HG02588 (cell line): ENCODE measurements around the gene SNRPD2.

Source experiments
- ATAC-seq: cut with Tn5 transposase; IDR thresholded peaks from one replicate; pipeline ENCODE4 v1.9.1; 2021; ENCODE audit warnings: mild to moderate bottlenecking, moderate library complexity; ENCODE audit not compliant: unreplicated experiment

SNRPD2 gene

DNA sequence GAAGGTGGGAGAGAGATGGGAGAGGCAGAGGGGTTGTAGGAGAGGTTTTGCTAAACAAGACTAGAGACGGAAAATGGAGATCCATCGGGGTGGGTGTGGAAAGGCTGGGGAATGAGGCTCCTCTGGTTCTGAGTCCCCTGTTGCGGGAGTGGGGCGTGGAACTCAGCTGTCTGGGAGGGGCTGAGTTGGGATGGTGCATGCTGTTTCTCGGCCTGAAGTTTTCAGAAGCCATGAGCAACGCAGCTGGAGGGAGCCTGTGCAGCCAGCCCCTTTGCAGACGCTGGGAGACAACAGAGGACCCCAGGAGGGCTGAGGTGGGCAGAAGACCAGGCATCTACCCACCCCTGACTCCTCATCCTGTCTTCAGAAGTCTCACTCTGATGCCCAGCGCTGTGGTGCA lies 31.1 kb downstream of the SNRPD2 start:
- ATAC-seq: no peak

DNA sequence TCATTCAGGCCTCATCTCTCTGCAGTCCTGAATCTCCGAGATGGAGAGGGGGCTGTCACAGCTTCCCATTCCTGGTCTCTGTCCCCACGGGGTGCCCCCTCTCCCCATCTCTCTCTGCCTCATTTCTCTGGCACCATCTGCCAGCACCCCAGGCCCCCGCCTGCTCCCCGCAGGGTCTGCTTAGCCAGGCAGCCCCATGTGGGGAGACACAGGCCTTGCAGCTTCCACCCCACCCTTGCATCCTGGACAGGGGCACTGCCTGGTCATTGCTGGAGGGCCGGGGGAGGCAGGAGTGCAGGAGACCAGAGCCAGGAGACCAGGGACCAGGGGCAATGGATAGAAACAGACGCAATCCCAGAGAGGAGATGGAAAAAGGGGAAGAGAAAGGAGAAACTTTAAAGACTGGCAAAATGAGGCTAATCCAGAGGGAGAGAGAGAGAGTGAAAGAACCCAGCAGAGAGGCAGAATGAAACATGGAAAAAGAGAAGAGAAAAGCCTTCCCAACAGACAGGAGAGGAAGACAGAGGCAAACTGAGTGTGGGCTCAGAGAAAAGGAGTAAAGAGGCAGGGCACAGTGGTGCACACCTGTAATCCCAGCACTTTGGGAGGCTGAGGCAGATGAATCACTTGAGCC lies 32.5 kb downstream of the SNRPD2 start:
- no peak for ATAC-seq

DNA sequence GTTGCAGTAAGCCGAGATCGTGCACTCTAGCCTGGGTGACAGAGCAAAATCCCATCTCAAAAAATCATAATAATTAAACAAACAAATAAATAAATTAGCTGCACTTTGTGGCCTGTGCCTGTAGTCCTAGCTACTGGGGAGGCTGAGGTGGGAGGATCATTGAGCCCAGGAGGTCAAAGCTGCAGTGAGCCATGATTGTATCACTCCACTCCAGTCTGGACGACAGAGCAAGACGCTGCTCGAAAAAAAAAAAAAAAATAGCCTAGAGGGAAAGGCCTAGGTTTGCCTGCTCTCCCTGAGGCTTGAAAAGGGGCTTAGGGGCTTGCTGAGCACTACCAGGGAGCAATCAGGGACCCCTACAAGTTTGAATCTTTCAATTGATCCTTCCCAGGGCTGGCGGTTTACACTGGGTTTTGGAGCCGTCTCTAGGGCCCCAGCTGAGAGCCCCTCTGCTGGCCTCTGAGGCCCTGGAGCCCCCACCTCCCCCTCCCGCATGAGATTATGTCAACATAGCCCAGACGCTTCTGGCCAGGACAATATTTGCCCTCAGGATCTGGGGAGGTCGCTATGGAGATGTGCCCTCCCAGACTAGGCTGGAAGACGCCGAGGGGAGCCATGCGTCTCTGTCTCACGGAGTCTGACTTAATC lies 34.1 kb downstream of the SNRPD2 start:
- ATAC-seq: no peak

DNA sequence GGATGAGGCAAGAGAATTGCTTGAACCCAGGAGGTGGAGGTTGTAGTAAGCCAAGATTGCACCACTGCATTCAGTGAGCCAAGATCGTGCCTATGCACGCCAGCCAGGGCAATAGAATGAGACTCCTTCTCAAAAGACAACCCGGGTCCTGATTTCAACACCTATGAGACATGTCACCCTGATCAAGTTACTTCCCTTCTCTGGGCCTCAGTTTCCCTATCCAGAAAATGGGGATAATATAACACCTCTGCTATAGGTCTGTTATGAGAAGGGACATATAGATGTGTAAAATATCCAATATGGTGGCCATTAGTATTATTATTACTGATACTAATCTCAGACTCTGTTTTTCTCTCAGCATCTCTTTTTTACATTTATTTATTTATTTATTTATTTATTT lies 36.7 kb downstream of the SNRPD2 start:
- ATAC-seq: no peak

DNA sequence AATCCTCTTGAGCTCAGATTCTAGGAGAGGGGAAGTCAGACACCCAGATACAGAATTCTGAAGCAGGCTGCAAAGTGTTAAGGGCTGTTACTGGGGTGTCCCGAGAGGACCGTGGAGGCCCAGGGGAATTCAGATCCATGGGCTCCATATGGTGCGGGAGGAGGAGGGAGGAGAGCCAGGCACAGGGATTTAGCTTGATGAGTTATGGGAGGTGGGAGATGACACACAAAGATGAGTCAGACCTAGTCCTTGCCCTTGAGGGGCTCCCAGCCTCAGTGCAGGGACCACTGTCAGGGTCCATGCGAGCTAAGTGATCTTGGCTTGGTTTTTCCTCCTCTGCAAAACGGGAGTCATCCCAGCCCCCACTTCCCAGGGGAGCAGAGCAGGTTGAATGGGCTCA lies 38.1 kb downstream of the SNRPD2 start:
- ATAC-seq: no peak

DNA sequence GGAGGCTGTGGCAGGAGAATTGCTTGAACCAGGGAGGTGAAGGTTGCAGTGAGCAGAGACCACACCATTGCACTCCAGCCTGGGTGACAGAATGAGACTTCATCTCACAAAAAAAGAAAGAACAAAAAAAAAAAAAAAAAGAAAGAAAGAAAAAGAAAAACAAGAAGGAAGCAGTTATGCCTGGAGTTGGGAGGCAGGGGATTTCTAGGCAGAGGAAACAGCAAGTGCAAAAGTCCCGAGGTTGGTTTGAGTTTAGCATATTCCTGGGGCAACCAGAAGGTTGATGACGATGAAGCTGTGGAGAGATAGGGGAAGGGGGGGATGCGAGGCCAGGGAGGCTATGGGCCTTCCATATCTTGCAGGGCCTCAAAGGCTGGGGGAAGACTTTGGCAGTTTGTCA lies 41.0 kb downstream of the SNRPD2 start:
- ATAC-seq: no peak

DNA sequence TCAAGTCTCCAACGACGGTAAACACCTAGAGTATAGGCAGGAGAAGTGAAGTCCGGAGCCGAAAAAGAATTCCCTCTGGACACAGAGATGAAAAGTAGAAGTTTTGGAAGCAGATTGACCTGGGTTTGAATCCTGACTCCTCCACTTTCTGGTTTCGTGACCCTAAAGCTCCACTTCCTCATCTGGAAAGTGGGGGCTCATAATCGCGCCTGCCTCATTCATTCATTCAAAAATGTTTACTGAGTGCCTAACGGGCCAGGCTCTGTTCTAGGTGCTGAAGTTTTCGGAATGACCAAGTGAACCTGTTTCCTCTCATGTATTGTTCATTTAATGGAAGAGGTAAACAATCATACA lies 45.4 kb downstream of the SNRPD2 start:
- ATAC-seq: no peak

DNA sequence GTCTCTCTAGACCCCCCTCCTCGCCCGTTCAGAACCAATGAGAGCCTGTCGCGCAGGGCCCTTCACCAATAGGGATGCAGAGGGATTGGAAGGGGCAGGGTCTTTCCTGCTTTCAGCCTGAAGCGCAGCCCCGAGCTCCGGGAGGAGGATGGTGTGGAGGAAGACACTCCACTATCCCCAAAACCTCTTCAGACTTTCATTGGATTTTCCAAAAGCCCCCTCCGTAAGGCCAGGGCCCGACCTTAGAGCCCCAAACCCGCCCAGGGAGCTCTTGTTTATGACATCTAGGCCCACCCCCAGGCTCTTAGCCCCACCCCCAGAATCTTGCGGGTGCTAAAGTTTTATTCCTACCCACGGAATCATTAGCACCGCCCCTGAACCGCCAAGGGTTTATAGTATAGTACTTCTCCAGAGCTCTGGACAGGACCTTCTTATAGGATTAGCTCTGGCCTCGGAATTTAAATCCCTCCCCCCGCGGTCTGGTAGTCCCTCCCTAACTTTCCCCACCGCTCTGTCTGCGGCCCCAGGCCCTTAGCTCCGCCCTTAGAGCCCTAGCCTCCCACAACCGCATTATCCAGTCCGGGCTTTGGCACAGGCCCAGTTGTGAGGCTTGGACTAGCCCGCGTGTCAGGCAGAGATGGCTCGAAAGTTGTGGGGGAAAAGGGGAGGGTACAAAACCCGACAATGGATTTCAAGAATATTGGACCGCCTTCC lies 46.0 kb downstream of the SNRPD2 start:
- ATAC-seq: no peak

DNA sequence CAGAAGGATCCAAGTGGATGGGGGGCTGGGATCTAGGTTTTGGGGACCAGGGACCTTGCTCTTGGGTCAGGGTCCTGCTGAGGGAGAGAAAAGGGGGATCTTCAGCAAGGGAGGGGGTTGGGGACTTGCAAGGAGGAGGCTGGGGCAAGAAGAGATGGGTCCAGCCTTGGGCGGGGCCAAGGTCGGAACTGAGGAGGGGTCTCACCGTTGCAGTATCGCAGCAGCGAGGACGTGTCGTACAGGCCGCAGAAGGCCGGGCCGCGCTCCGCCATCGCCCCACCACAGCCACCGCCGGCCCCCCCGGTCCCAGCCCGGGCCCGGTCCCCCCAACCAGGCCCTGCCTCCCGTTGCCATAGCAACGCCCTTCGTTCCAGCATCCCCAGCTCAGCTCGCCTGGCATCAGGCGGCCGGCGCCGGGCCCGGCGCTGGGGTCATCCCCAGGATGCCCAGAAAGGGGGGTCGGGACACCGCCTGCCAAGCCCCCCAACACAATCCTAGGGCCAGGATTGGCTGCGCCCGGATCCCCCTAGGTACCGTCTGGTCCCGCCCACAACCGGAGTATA lies 46.6 kb downstream of the SNRPD2 start:
- ATAC-seq: no peak

DNA sequence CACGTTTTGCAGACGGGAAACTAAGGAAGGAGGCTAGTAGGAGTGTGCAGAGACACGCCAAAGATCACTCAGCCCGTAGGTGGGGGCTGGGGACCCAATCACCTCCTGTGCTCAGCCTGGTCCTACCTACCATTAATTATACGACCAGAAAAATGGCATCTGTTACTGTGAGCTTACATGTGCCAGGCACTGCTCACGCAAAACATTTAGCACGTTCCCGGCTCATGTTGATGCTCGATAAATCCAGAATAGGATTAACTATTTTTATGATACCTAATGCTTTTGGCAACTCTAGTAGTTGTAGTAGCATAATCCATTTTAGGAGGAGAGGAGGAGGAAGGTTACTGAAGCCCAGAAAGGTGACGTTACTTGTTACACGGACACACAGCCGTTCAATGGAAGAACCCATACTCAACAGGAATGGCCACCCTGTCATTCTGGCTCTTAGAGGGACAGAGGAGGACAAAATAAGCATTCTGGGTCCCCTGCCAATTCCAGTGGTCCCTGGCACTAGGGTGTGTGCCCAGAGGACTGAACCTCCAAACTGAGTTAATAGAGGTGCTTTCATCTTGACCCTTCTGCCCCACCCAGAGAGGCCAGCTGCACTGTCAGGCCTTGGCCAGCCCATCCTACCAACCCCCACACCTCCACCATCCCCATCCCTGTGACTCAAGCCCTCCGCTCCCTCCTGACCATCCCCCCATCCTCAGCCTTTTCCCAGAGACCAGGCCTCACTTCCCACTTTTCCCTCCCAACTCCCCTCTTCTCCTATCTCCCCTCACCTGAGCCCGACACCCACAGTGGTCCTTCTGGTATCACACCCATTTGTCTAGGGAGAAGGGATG lies 47.6 kb downstream of the SNRPD2 start:
- no peak for ATAC-seq

DNA sequence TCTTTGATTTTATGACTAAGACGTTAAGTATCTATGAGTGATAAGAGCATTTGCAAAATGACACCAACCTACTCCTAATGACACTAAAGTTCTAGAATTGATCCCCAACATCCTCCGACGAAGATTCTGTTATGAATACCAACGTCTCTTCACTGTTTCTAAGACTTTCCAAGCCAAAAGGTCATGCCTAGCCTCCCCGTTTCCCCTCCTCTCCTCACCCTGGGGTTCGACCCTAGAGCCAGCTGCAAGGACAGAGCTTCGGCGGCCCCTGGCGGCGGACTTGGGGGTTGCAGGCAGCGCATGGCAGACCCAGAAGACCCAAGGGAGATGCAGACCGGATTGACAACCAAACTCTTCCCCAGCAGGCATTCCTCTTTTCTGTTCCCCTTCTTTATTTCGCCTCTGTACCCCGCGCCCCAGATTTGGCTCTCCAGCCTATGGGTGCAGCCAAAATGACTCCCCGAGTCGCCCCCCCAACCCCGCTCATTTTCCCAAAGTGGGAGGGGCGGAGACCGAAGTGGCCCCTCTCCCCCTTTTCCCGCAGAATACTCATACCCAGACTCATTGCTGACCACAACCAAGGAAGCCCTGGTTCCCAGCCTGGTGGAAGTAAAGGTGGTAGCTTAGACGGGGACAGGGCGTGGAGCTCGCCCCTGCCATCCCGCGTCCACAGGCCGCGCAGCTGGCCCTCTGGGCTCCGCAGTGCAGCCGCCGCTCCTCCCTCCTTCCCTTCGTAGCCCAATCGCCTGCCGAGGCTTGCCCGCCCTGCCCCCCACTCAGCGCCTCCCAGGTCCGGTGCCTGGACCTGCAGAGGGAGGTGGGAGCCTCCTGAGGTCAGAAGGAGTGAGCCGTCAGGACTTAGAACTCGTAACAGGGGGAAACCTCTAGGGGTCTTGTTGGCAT lies 48.5 kb downstream of the SNRPD2 start:
- ATAC-seq: no peak

DNA sequence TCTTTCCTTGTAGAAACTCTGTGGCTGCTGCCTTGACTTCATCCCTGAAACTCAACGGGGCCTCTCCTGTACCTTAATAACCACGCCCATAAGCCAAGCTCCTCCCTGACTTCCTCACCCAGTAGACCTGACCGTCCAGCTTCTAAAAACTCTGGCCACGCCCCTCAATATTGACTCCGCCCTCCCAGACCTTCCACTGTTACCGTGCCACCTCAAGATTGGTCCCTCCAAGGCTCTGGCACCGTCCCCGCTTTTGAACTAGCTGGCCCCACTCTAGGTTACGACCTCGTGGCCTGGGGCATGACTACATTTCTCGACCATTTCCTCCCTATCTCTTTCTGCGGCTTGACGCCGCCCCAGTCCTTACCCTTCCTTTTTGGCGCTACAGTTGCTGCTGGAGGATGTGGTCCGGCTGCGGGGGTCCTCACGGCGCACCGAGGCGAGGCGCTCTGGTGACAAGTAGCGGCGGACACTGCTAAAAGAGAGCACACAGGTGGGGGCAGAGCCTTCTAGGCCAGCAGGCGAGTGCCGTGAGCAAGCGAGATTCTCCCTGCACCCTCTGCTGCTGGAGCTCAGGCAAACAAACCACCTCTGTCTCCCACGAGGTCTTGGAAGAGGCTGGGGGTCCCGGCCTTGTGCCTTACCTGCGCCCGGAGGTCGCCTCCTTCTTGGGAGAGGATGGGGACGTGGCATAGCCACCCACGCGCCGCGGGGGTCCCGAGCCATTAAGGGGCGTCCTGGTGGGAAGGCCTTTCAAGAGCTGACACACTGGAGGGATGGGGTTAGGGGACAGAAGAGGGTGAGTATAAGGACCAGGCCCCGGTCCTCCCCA lies 50.3 kb downstream of the SNRPD2 start:
- ATAC-seq: peak; percentile 34

DNA sequence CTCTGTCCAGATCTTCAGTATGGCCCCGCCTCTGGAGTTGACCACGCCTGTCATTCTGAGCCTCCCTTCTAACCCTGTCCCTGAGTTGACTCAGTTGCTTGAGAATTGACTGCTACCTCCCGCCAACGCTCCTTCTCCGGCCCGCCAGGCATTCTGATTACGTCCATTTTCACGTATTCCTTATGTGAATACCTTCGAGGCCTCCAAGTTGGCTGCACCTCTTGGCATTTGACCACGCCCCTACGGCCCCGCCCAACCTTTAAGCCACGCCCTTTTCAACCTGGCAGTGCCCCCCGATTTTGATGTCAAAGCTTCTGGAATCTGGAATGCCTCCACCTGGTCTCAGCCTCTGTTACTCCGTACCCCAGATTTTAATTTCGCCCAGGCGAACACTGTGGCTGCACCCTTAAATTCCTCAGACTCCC lies 50.9 kb downstream of the SNRPD2 start:
- ATAC-seq: no peak

DNA sequence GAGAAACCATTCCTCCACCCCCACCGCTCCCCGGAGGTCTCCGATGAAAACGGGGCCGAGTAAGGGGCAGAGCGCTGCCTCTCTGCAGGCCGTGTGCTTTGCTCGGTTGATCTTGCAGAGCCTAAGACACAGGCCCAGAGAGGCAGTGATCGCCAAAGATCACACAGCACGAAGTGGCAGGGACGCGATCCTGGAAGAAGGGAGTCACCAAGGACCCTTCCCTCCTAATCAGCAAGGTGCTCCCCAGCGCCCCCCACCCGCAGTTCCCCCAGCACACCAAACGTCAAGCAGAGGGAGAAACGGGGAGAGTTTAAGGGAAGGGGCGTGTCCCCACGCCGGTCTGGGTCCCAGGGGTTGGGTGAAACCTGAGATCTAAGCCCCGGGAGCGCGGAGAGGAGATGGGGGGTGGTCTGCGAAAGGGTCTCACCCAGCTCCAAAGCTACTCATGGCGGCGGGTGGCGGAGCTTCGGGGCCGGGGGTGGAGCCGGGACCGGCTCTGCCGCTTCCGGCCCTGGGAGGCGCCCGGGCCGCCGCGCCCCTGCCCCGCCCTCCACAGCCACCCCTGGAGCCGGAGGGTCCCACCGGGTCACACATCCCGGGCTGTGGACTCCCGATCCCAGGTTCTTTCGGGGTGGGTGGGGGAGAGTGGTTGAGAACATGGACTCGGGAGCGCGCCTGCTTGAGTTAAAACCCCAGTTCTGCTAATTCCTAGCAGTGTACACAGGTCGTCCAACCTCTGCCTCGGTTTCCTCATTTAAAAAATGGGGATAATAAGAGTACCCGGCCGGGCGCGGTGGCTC lies 52.6 kb downstream of the SNRPD2 start, which contains the start of gene EML2:
Gene EML2 (minus strand): TSS at position 468 of the 800 bp plus-strand sequence. CDS start 21 bp downstream, at position 447.
- ATAC-seq: no peak

DNA sequence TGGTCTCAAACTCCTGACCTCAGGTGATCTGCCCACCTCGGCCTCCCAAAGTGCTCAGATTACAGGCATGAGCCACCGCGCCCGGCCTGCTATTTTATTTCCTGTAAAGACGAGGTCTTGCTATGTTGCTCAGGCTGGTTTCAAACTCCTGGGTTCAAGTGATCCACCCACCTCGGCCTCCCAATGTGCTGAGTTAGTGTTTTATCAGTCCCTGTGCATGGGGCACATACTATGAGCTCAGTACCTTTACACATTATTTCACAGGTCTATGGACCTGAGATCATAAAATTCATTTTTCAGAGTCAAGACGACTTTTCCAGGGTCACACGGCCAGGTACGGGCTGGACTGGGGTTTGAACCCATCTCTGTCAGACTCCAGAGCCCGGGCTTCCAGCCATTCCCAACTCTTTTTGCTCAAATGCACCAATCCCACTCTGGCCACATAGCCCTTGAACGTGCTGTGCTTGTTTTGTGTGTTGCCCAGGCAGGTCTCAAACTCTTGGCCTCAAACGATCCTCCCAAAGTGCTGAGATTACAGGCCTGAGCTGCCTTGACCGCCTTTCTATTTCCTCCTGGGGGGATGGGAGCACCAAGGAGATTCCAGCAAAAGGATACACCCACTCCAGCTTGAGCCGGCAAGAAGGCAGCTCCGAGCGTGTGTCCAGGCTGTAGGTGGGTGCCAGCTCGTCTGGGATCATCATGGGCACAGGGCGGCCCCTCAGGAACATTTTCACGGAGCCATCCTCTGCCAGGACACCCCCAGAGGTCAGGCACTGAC lies 53.7 kb downstream of the SNRPD2 start:
- ATAC-seq: no peak
